Endothelial cell of umbilical vein (primary cell): ENCODE measurements around the gene PCGF3. TPM values are rescaled to one million over a fixed set of nuclear protein-coding genes. Genes with fewer than 3 reads are reported as not detected.

ENCODE experiments used
- BruUV-seq: library from RNA; stranded (reverse); fragments of 400-500 nt; replicated peaks from 2 replicates; lab custom pipeline; 2021; lab: Mats Ljungman, UMichigan
- CTCF ChIA-PET: fragments of 300-600, 350-600 bp; sonication (Branson Sonifier 250); formaldehyde crosslinking; loops from one replicate; lab custom pipeline; 2021; ENCODE audit warnings: antibody characterized with exemption, inconsistent platforms; lab: Charles Lee
- POLR2A ChIA-PET: fragments of 300-600, 350-600 bp; sonication (Branson Sonifier 250); formaldehyde crosslinking; loops from one replicate; lab custom pipeline; 2021; ENCODE audit warnings: antibody characterized with exemption, inconsistent platforms; lab: Charles Lee
- DNase-seq: peaks from one replicate; pipeline ENCODE4 v3.0.0-alpha.2; 2011; ENCODE audit warnings: low read depth, low spot score
- FAIRE-seq: peaks from 2 replicates; lab custom pipeline; 2011; peaks lifted over from hg19 to GRCh38; lab: Jason Lieb, UNC
- H2AFZ ChIP-seq: 2 replicates; pipeline ENCODE4 v1.6.0; 2012; ENCODE audit warnings: low read depth, low read length, control low read depth, inconsistent platforms
- H3K27ac ChIP-seq: 2 replicates; pipeline ENCODE4 v1.5.1; 2011; ENCODE audit warnings: low read depth, mild to moderate bottlenecking, control low read depth, low read length, moderate library complexity; ENCODE audit not compliant: insufficient read depth
- H3K27me3 ChIP-seq, 2 experiments: 2 replicates each; pipeline versions ENCODE4 v1.6.0 to v1.6.1; 2011; ENCODE audit warnings: low read length in 2 of 2, mixed read lengths in 1 of 2; ENCODE audit not compliant: control insufficient read depth in 2 of 2, insufficient read depth in 2 of 2
- H3K36me3 ChIP-seq, 2 experiments: 2 replicates in 1 of 2; 3 replicates in 1 of 2; pipeline ENCODE4 v1.5.1; 2011; ENCODE audit warnings: low read length in 2 of 2, mild to moderate bottlenecking in 1 of 2, moderate library complexity in 1 of 2; ENCODE audit not compliant: control insufficient read depth in 2 of 2, insufficient read depth in 2 of 2; ENCODE audit errors: extremely low read depth in 1 of 2
- H3K4me1 ChIP-seq: 3 replicates; pipeline ENCODE4 v1.5.1; 2011; ENCODE audit warnings: mild to moderate bottlenecking, low read length; ENCODE audit not compliant: control insufficient read depth, insufficient read depth; ENCODE audit errors: extremely low read depth
- H3K4me2 ChIP-seq: 2 replicates; pipeline ENCODE4 v1.6.1; 2011; ENCODE audit warnings: low read length, control low read depth, mixed read lengths; ENCODE audit not compliant: insufficient read depth
- H3K4me3 ChIP-seq, 3 experiments: fragments of 200-600 bp in 1 of 3; sonication (generic), shearing (Covaris generic) in 1 of 3; replicated peaks in 1 of 3; 2 replicates each; pipeline ENCODE4 v1.5.1; 2011 to 2016; ENCODE audit warnings: control low read depth in 3 of 3, low read length in 3 of 3, mild to moderate bottlenecking in 2 of 3, inconsistent platforms in 1 of 3, low read depth in 1 of 3, moderate library complexity in 1 of 3; ENCODE audit not compliant: insufficient read depth in 1 of 3
- H3K79me2 ChIP-seq: 2 replicates; pipeline ENCODE4 v1.6.0; 2012; ENCODE audit warnings: low read length, inconsistent platforms; ENCODE audit not compliant: control insufficient read depth, insufficient read depth
- H3K9ac ChIP-seq: replicated peaks from 2 replicates; pipeline ENCODE3; 2011; ENCODE audit warnings: low read length, control low read depth; ENCODE audit not compliant: insufficient read depth; ENCODE audit errors: extremely low read depth
- H3K9me1 ChIP-seq: replicated peaks from 3 replicates; pipeline ENCODE4 v1.6.0; 2011; ENCODE audit warnings: mild to moderate bottlenecking, low read length; ENCODE audit not compliant: control insufficient read depth, insufficient read depth; ENCODE audit errors: extremely low read depth
- H3K9me3 ChIP-seq: replicated peaks from 2 replicates; pipeline ENCODE4 v1.5.1; 2012; ENCODE audit warnings: low read length, inconsistent platforms; ENCODE audit not compliant: control insufficient read depth, insufficient read depth
- H4K20me1 ChIP-seq: replicated peaks from 2 replicates; pipeline ENCODE3; 2011; ENCODE audit warnings: mild to moderate bottlenecking, low read length; ENCODE audit not compliant: control insufficient read depth, insufficient read depth; ENCODE audit errors: extremely low read depth
- EZH2 ChIP-seq: IDR thresholded peaks from 2 replicates; pipeline ENCODE4 v1.6.1; 2012; ENCODE audit warnings: borderline replicate concordance, low read depth, mild to moderate bottlenecking, moderate library complexity, low read length, inconsistent platforms; ENCODE audit not compliant: severe bottlenecking
- FOS ChIP-seq: IDR thresholded peaks from 2 replicates; pipeline ENCODE4 v1.6.1; 2011; ENCODE audit warnings: mild to moderate bottlenecking, low read length, moderate library complexity, borderline replicate concordance; ENCODE audit not compliant: insufficient read depth
- GATA2 ChIP-seq: IDR thresholded peaks from 2 replicates; pipeline ENCODE4 v1.7.0; 2011; ENCODE audit warnings: low read depth, mild to moderate bottlenecking, moderate library complexity, mixed read lengths, low read length; ENCODE audit not compliant: insufficient read length, insufficient read depth
- JUN ChIP-seq: IDR thresholded peaks from 2 replicates; pipeline ENCODE4 v1.6.1; 2011; ENCODE audit warnings: borderline replicate concordance, low read depth; ENCODE audit not compliant: insufficient read length, insufficient read depth
- MYC ChIP-seq: IDR thresholded peaks from one replicate; pipeline ENCODE4 v1.6.1; 2011; ENCODE audit warnings: mild to moderate bottlenecking, low read depth, low read length
- POLR2A ChIP-seq: IDR thresholded peaks from 2 replicates; pipeline ENCODE4 v1.6.1; 2012; ENCODE audit warnings: low read depth, mild to moderate bottlenecking, control low read depth, low read length
- POLR2AphosphoS5 ChIP-seq: IDR thresholded peaks from 2 replicates; pipeline ENCODE4 v1.6.1; 2012; ENCODE audit warnings: low read depth, mild to moderate bottlenecking, control low read depth, low read length, moderate library complexity; ENCODE audit not compliant: insufficient read depth
- dilution Hi-C: fragments of 300-500 bp; cut with MboI; formaldehyde crosslinking; loops from one replicate; pipeline ENCODE4 v1.15.0; 2019; ENCODE audit warnings: low sequenced_read_pairs; ENCODE audit not compliant: extremely low pct_ligation_motif_present
- intact Hi-C: fragments of 100-400 bp; cut with micrococcal nuclease; formaldehyde crosslinking; loops from one replicate; pipeline ENCODE4 v1.10.0; 2022
- polyA plus RNA-seq, 4 experiments: library from polyadenylated mRNA; depleted of rRNA in 3 of 4; stranded (reverse) in 3 of 4; unstranded in 1 of 4; fragments of >200 nt; gene quantifications; 2 replicates each; pipeline versions ENCODE4 v1.2.1 to v1.2.3, GENCODE V29; 2011 to 2012; ENCODE audit warnings: missing spikeins in 1 of 4
- total RNA-seq: library from RNA; stranded (reverse); gene quantifications from 2 replicates; pipeline ENCODE4 v1.2.3, GENCODE V29; 2021
- TF ChIP-seq, protein P1 (sequence below), 2 donors: IDR thresholded peaks; 1 replicate in 1 of 2; 2 replicates in 1 of 2; pipeline ENCODE4 v1.5.1; 2011; ENCODE audit warnings: low read length in 2 of 2, mild to moderate bottlenecking in 2 of 2, moderate library complexity in 2 of 2, control low read depth in 1 of 2, inconsistent platforms in 1 of 2, low read depth in 1 of 2; ENCODE audit not compliant: insufficient read depth in 1 of 2; ENCODE audit errors: extremely low read depth in 1 of 2
- TF ChIP-seq, protein P2 (sequence below): IDR thresholded peaks from 2 replicates; pipeline ENCODE4 v1.6.1; 2011; ENCODE audit not compliant: insufficient read depth, insufficient read length

Gene PCGF3
- total and polyA plus RNA-seq, 2 donors (not counting 3 experiments of a cell fraction or from before 2014, with no cell fraction given): 70.2 to 91.8 TPM

- ChIA-PET CTCF (no interaction called here), POLR2A (no interaction called here)
- intact Hi-C loops (no loop called here), dilution Hi-C loops (no loop called here)
- DNase-seq: no peak
- Histone ChIP-seq H3K9me1 (no peaks in the 10 kb centered on the region), H3K9me3 (no peaks in the 10 kb centered on the region), H4K20me1 (no peaks in the 10 kb centered on the region), H3K4me2 (no peak overlapping the region), H3K4me3 (no peak overlapping the region), H3K36me3 (no peaks in the 10 kb centered on the region), H3K27ac (no peak overlapping the region), H3K9ac (no peak overlapping the region), H3K4me1 (peaks cover 5% of the 10 kb centered on the region), H2AFZ (no peak overlapping the region), H3K79me2 (peaks cover under 1% of the 10 kb centered on the region), H3K27me3 (no peaks in the 10 kb centered on the region)
- BruUV-seq: no TSS peak
- no peak for TF ChIP-seq JUN
- no peak for TF ChIP-seq FOS
- no peak for TF ChIP-seq MYC
- no peak for TF ChIP-seq POLR2A
- TF ChIP-seq, protein P1, sequence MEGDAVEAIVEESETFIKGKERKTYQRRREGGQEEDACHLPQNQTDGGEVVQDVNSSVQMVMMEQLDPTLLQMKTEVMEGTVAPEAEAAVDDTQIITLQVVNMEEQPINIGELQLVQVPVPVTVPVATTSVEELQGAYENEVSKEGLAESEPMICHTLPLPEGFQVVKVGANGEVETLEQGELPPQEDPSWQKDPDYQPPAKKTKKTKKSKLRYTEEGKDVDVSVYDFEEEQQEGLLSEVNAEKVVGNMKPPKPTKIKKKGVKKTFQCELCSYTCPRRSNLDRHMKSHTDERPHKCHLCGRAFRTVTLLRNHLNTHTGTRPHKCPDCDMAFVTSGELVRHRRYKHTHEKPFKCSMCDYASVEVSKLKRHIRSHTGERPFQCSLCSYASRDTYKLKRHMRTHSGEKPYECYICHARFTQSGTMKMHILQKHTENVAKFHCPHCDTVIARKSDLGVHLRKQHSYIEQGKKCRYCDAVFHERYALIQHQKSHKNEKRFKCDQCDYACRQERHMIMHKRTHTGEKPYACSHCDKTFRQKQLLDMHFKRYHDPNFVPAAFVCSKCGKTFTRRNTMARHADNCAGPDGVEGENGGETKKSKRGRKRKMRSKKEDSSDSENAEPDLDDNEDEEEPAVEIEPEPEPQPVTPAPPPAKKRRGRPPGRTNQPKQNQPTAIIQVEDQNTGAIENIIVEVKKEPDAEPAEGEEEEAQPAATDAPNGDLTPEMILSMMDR (IDR thresholded peaks at IDR 0.05; ENCODE audit: extremely low read depth in 1 of 2, insufficient read depth in 1 of 2, low read depth in 1 of 2, low read length in 2 of 2): no peak
- no peak for TF ChIP-seq GATA2
- TF ChIP-seq, protein P2, sequence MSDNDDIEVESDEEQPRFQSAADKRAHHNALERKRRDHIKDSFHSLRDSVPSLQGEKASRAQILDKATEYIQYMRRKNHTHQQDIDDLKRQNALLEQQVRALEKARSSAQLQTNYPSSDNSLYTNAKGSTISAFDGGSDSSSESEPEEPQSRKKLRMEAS: no peak
- TF ChIP-seq EZH2: no peak
- TF ChIP-seq POLR2AphosphoS5: no peak
- no peak for FAIRE-seq
Observed at GRCh38 chr4:680091-680490, 25.5 kb upstream of the PCGF3 start.
